22Rv1 (cell line): ENCODE data around the gene FLRT2.

Experiments
- CTCF ChIP-seq: fragments of 450-650 bp; IDR thresholded peaks from 2 replicates; pipeline ENCODE4 v1.5.1; 2017; ENCODE audit warnings: mild to moderate bottlenecking
- ZFX ChIP-seq: fragments of 450-650 bp; IDR thresholded peaks from 2 replicates; pipeline ENCODE4 v1.6.1; 2017; ENCODE audit warnings: antibody characterized with exemption, borderline replicate concordance

- TF ChIP-seq CTCF (no peak), ZFX (no peak)
These were observed 89.0 kb downstream of the FLRT2 start for GRCh38 chr14:85618978-85619377.
